Measurements from ENCODE around the gene OR2V1.
A peak's percentile ranks its signal among the peaks of the same experiment; 100 is the strongest.
"Not testable (repeated sequence)": the region's sequence is repeated elsewhere in the genome, so short reads cannot be mapped to it uniquely, and the experiment has no call there.

The OR2V1 gene, protein sequence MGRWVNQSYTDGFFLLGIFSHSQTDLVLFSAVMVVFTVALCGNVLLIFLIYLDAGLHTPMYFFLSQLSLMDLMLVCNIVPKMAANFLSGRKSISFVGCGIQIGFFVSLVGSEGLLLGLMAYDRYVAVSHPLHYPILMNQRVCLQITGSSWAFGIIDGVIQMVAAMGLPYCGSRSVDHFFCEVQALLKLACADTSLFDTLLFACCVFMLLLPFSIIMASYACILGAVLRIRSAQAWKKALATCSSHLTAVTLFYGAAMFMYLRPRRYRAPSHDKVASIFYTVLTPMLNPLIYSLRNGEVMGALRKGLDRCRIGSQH

DNA sequence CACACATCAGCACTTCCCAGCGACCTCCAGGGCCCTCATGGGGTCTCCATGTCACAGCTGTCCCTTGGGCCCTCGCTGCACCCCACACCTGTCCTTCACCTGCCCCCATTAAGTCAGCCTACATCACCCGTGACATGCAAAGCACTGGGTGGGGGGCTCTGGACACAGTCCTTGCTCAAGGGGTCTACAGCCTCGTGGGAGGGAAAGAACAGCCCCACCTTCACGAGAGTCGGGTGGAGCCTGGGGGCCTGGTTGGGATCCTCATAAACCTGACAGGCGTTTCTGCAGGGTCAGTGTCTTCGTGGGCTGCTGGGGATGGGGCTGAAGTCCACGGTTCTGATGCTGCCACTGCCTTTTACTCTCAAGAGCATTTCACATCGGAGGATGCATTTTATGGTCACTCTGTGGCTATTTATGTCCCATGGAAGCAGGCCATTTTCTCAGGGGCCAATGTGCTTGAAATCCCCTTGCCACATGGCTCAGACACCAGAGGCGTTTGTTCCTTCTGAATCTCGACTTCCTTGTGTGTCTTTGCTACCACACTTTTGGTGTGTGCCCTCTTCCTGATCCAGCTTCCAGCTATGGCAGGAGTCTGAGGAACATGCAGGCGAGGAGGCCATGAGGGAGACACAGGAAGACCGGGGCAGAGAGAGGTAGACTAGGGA lies at the start of gene OR2V1:
TSS of gene OR2V1 (minus strand) at position 338 of the 665 bp plus-strand sequence. CDS start 5,865 bp downstream, outside the sequence.
- DNase-seq = no peak

DNA sequence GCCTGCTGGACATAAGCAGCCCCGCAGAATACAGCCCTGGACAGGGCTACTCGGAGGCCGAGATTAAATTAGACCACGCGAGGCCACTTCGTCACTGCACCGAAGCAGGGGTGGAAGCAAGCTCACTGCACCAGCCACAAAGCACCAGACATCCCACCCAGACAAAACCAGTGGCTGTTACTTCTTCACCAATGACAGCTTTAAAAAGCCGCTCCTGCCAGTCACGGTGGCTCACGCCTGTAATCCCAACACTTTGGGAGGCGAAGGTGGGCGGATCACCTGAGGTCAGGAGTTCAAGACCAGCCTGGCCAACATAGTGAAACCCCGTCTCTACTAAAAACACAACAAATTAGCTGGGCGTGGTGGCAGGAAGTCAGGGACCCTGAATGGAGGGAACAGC lies 46.6 kb upstream of the OR2V1 start:
- DNase-seq = not testable (repeated sequence)

DNA sequence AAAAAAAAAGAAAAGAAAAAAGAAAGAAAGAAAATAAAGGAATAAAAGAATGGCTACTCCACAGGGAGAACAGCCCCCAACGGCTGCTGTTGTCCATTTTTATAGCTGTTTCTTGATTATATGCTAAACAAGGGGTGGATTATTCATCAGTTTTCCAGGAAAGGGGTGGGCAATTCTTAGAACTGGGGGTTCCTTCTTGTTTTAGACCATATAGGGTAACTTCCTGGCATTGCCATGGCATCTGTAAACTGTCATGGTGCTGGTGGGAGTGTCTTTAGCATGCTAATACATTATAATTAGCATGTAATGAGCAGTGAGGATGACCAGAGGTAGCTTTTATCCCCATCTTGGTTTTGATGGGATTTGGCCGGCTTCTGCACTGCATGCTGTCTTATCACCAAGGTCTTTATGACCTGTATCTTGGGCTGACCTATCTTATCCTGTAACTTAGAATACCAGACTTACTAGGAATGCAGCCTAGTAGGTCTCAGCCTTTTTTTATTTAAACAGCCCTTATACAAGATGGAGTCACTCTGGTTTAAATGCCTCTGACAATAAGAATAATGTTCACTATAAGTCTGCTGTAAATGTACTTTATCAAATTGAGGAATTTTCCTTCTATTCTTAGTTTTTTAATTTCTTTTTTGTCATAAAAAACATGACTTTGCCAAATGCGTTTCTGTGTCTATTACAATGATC lies 45.4 kb upstream of the OR2V1 start:
- DNase-seq = no peak

DNA sequence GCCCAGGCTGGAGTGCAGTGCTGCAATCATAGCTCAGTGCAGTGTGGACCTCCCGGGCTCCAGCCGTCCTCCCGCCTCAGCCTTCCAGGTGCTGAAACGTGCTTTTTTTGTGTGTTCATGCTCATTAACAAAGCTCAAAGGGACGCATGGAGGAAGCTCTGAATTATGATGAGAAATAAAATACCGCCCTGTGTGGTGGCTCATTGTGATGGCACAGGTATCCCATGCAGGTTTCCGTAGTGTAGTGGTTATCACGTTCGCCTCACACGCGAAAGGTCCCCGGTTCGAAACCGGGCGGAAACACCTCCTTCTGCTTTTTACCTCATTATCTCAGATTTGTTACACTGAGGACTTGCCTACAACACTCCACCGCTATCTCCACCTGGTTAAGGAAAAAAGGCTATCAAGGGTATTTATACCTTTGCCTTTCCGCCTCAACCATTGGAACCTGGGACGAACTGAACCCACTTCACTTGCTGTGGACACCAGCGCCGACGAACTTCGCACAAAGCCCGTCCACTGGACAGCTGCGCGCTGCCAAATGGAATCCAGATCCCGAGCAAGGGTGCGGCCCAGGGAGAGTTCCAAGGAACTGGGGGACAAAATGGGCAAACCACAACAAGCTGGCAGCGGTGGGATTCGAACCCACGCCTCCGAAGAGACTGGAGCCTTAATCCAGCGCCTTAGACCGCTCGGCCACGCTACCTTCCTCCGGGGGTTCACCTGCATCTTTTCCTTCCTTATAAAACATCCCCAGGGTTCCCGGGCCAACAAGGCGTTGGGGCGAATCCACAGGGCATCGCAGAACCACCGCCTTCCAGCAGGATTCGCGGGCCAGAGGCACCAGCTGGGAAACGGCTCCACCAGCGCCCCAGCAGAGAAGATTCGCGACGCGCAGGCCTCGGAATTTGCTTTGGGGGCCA lies 42.7 kb upstream of the OR2V1 start:
- peak; percentile 70 for DNase-seq

- peak; percentile 15 for DNase-seq
These were observed 42.1 kb upstream of the OR2V1 start for GRCh38 chr5:181173027-181173419.

GRCh38 chr5:181171782-181172181 lies 40.8 kb upstream of the OR2V1 start:
- DNase-seq = no peak

DNA sequence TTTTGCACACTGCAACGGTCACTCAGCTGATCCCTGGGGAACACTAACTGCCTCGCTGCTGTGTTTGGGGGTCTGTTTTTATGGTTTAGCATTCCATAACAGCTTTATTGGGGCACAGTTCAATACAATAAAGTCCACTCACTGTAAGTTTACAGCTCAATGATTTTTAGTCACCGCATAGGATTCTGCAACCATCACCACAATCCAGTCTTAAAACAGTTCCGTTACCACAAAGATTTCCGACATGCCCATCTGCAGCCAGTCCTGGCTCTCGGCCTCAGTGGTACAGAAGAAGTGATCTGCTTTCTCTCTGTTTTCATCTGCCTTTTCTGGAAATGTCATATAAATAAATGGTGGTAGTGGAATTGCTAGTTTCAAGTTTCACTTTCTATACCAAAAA lies 40.0 kb upstream of the OR2V1 start:
- DNase-seq = no peak

- no peak for DNase-seq
These were observed 39.4 kb upstream of the OR2V1 start for GRCh38 chr5:181170237-181170825.

GRCh38 chr5:181169459-181170236 lies 38.7 kb upstream of the OR2V1 start:
- DNase-seq = peak; percentile 58

- DNase-seq = no peak
These were observed 37.7 kb upstream of the OR2V1 start for GRCh38 chr5:181168595-181169118.

- no peak for DNase-seq
These were observed 37.0 kb upstream of the OR2V1 start for GRCh38 chr5:181167814-181168488.

DNA sequence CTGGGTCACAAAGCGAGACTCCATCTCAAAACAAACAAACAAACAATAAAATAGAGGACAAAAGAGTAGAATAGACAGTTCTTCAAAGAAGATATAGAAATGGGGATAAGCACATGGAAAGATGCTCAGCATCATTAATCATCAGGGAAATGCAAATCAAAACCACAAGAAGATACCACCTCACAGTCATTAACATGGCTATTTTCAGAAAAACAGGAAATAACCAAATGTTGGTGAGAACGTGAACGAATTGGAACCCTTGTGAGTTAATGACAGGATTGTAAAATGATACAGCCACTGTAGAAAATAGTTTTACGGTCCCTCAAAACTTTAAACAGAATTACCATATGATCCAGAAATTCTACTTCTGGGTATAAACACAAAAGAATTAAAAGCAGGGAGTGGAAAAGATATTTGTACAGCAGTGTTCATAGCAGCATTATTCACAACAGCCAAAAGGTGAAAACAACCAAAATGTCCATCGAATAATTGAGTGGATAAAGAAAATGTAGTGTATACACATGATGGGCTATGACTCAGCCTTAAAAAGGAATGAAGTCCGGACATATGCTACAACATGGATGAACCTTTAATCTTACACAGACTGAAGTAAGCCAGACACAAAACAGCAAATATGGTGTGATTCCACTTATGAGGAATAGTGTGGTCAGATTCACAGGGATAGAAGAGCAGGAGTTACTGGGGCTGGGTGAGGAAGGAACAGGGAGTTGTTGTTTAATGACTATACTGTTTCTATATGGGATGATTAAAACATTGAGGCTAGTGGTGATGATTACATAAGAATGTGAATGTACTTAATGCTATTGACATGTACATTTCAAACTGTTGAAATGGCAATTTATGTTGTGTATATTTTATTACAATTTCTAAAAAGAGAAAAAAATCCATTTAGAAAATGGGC lies 36.1 kb upstream of the OR2V1 start:
- DNase-seq = peak; percentile 51

GRCh38 chr5:181164076-181164952 lies 33.3 kb upstream of the OR2V1 start:
- no peak for DNase-seq

DNA sequence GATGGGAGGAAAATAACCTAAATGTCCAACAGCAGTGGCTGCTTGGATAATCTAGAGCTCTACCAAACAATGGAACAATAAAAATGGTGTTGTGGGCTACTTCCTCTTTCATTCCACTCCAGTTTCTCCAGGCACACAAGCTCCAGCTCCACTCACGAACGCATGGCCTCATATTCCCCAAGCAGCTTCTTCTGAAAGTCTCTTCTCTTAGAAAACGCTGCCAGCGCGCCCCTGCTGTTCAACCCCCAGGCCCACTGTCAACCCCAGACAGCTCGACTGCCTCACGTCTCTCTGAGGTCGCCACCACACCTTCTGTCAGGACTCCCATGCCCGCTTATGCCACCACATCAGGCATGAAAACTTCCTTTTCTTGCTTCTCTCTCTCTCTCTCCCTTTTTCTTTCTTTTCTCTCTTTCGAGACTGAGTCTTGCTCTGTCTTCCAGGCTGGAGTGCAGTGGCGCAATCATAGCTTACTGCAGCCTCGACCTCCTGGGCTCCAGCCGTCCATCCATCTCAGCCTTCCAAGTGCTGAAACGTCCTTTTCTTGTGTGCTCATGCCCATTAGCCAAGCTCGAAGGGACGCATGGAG lies 32.6 kb upstream of the OR2V1 start:
- DNase-seq = no peak

DNA sequence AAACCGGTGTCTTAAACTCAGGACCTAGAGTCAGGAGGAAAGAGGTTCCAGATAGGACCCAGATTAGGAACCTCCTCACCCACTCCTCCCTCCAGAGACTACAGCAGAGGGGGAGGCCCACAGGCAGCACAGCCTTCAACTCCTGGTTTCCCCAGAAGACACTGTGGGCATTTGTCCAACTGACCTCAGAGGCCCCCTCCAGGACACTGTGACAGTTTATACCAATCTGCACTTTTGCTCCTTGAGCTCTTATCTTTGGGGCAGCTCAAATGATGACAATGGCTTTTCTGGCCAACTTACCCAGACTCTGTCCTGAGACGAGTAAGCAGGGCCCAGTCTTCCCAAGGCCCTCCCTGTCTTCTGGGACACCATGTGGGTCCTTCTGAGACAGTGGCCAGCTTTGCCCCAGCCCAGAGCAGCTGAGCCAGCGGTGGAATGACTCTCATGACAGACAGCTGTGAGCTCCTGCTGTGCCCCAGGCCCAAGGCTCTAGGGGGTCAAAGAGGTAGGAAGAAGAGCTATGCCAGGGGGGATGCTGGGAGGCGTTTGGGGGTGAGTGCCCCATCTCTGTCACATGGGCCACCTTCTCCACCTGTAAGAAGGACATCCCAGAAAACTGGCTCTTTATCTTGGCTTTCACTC lies 30.7 kb upstream of the OR2V1 start:
- DNase-seq = no peak

GRCh38 chr5:181160755-181161533 lies 30.0 kb upstream of the OR2V1 start:
- peak; percentile 72 for DNase-seq
